ENCODE results near the gene BIVM.

BIVM gene

DNA sequence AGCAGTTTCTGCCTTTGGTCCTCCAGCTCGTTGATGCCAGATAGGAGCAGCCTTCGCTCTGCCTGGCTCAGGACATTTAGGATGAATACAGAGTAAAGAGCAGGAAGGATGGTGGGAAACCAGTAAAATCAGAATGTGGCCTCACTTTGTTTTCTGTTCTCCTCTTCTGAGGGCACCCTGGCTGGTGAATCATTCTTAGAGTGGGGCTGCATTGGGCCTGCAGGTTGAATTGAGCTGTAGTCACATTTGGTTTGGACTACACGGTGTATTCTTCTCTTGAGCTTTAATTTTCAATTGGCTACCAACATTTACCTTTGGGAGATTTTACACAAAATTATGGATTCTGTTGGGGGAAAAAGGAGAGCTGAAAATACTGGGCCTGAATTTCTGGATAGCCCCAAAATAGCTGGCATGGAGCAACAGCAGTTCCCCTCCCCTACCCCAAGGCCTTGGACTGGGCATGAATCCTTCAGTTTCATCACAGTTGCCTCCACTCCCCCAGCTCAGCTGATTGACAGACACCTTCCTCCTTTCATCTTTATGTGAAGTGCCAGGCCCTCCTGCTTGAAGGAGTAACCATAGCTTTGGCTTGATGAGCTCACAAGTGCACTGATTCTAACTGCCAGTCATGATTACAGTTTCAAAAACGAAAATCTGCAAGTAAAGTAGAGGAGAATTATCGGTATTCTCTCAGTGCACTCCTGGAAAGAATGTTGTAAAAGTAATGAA lies 71.2 kb downstream of the BIVM start:
- TF ChIP-seq REST (IDR thresholded peaks at IDR 0.05; ENCODE audit: low read depth) (no peak), CREB1 (IDR thresholded peaks at IDR 0.05; ENCODE audit: low read depth) (no peak), TEAD4 (IDR thresholded peaks at IDR 0.05) (no peak), TCF12 (IDR thresholded peaks at IDR 0.05; ENCODE audit: low read depth) (no peak)
- TF ChIP-seq, protein P1, sequence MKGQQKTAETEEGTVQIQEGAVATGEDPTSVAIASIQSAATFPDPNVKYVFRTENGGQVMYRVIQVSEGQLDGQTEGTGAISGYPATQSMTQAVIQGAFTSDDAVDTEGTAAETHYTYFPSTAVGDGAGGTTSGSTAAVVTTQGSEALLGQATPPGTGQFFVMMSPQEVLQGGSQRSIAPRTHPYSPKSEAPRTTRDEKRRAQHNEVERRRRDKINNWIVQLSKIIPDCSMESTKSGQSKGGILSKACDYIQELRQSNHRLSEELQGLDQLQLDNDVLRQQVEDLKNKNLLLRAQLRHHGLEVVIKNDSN (IDR thresholded peaks at IDR 0.05), result no peak

GRCh38 chr13:102870677-102871415 lies 71.9 kb downstream of the BIVM start:
- TF ChIP-seq CREB1 (IDR thresholded peaks at IDR 0.05; ENCODE audit: low read depth) (no peak), TEAD4 (IDR thresholded peaks at IDR 0.05) (no peak), RAD21 (IDR thresholded peaks at IDR 0.05; ENCODE audit: low read depth) (peak; percentile 56), ZBTB7A (IDR thresholded peaks at IDR 0.05; ENCODE audit: low read depth) (no peak), FOXM1 (IDR thresholded peaks at IDR 0.05; ENCODE audit: borderline replicate concordance, low read depth) (no peak), NFIC (IDR thresholded peaks at IDR 0.05) (no peak), REST (IDR thresholded peaks at IDR 0.05; ENCODE audit: low read depth) (no peak)

DNA sequence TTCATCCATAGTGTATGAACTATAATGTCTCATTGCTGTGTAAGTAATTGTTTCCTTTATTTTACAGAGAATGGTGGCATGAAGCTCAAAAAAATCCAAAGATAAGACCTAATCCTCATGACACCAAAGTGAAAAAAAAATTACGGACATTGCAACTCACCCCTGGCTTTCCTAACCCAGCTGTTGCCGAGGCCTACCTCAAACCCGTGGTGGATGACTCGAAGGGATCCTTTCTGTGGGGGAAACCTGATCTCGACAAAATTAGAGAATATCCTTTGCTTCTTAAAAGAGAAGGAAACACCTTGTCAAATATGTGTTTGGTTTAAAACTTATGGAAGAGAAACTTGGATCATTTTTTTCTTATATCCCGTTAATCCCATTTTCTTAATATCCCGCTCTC lies 73.2 kb downstream of the BIVM start:
- TF ChIP-seq TCF12 (IDR thresholded peaks at IDR 0.05; ENCODE audit: low read depth) (no peak), EGR1 (IDR thresholded peaks at IDR 0.05) (no peak), CEBPB (IDR thresholded peaks at IDR 0.05) (no peak), EP300 (IDR thresholded peaks at IDR 0.05; ENCODE audit: borderline replicate concordance) (no peak), NFIC (IDR thresholded peaks at IDR 0.05) (no peak), ZBTB7A (IDR thresholded peaks at IDR 0.05; ENCODE audit: low read depth) (no peak), TAF1 (IDR thresholded peaks at IDR 0.05; ENCODE audit: low read depth) (no peak), REST (IDR thresholded peaks at IDR 0.05; ENCODE audit: low read depth) (no peak), YY1 (IDR thresholded peaks at IDR 0.05; ENCODE audit: low read depth) (no peak), TEAD4 (IDR thresholded peaks at IDR 0.05) (no peak), FOXM1 (IDR thresholded peaks at IDR 0.05; ENCODE audit: borderline replicate concordance, low read depth) (no peak), RAD21 (IDR thresholded peaks at IDR 0.05; ENCODE audit: low read depth) (no peak), CREB1 (IDR thresholded peaks at IDR 0.05; ENCODE audit: low read depth) (no peak)
- TF ChIP-seq, protein P1 (IDR thresholded peaks at IDR 0.05), result no peak
- TF ChIP-seq, protein P2, sequence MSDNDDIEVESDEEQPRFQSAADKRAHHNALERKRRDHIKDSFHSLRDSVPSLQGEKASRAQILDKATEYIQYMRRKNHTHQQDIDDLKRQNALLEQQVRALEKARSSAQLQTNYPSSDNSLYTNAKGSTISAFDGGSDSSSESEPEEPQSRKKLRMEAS (IDR thresholded peaks at IDR 0.05), result no peak

DNA sequence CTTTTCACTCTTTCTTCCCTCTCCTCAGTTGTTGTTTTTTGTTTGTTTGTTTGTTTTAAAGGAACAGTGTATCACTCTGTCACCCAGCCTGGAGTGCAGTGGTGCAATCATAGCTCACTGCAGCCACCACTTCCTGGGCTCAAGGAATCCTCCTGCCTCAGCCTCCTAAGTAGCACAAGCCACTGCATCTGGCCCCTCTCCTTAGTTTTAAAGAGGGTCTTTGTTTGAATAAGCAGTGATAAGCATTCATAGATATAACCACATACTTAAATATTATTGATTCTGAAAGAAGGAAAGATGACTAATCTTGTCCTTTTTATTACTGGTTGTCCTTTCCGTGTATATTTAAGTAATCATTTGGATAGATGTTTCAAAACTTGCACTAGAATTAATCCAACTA lies 73.6 kb downstream of the BIVM start:
- TF ChIP-seq, protein P2 (IDR thresholded peaks at IDR 0.05), result no peak
- no peak for TF ChIP-seq TEAD4 (IDR thresholded peaks at IDR 0.05)
- TF ChIP-seq TAF1 (IDR thresholded peaks at IDR 0.05; ENCODE audit: low read depth), result no peak
- TF ChIP-seq TCF12 (IDR thresholded peaks at IDR 0.05; ENCODE audit: low read depth), result no peak
- no peak for TF ChIP-seq NFIC (IDR thresholded peaks at IDR 0.05)
- TF ChIP-seq, protein P1 (IDR thresholded peaks at IDR 0.05), result no peak
- no peak for TF ChIP-seq ZBTB7A (IDR thresholded peaks at IDR 0.05; ENCODE audit: low read depth)
- TF ChIP-seq EP300 (IDR thresholded peaks at IDR 0.05; ENCODE audit: borderline replicate concordance), result no peak
- TF ChIP-seq YY1 (IDR thresholded peaks at IDR 0.05; ENCODE audit: low read depth), result no peak
- no peak for TF ChIP-seq EGR1 (IDR thresholded peaks at IDR 0.05)
- TF ChIP-seq CEBPB (IDR thresholded peaks at IDR 0.05), result no peak
- TF ChIP-seq RAD21 (IDR thresholded peaks at IDR 0.05; ENCODE audit: low read depth), result no peak
- no peak for TF ChIP-seq CREB1 (IDR thresholded peaks at IDR 0.05; ENCODE audit: low read depth)
